ENCODE measurements around the gene FAM216B.

GRCh38 chr13:42780044-42780443 lies 1.3 kb upstream of the FAM216B start:
- no peak for TF ChIP-seq RFX5 (IDR thresholded peaks at IDR 0.05; ENCODE audit: low read depth, low read length)
- no peak for TF ChIP-seq JUNB (IDR thresholded peaks at IDR 0.05)
- TF ChIP-seq KDM1A (IDR thresholded peaks at IDR 0.05; ENCODE audit: borderline replicate concordance): no peak
- no peak for TF ChIP-seq CTCF (IDR thresholded peaks at IDR 0.05 in 2 of 3, conservative IDR thresholded peaks at IDR 0.05 in 1 of 3; ENCODE audit: control insufficient read depth in 2 of 3, extremely low read depth in 1 of 3, insufficient read depth in 1 of 3, low read depth in 3 of 3, low read length in 3 of 3)
- TF ChIP-seq MAX (IDR thresholded peaks at IDR 0.05; ENCODE audit: low read depth, low read length): no peak
- no peak for TF ChIP-seq SUPT20H (IDR thresholded peaks at IDR 0.05; ENCODE audit: borderline replicate concordance, control insufficient read depth, low read depth, low read length)
- TF ChIP-seq CBFB (IDR thresholded peaks at IDR 0.05; ENCODE audit: low read depth): no peak
- no peak for TF ChIP-seq SREBF2 (IDR thresholded peaks at IDR 0.05; ENCODE audit: low read length)
- TF ChIP-seq ESRRA (IDR thresholded peaks at IDR 0.05; ENCODE audit: low read length): no peak

Measured in GM12878 (cell line).